Activated naive CD8-positive, alpha-beta T cell treated with anti-CD3 and anti-CD28 coated beads, Interleukin-2, amount 50 U/mL, for 24 hours (primary cell): ENCODE data around the gene EPB41L5.
"Not testable (repeated sequence)": the region's sequence is repeated elsewhere in the genome, so short reads cannot be mapped to it uniquely, and the experiment has no call there.

ENCODE experiments used
- ATAC-seq: fragments of 150-1000 bp; cut with Tn5 transposase; one replicate; pipeline ENCODE4 v1.10.0; 2021
- DNase-seq: peaks from one replicate; pipeline ENCODE4 v3.0.0; 2021
- H3K27ac Mint-ChIP-seq: one replicate; pipeline ENCODE4 v1.8.0; 2021; ENCODE audit warnings: mild to moderate bottlenecking, mixed read lengths
- H3K27me3 Mint-ChIP-seq: one replicate; pipeline ENCODE4 v1.8.0; 2021; ENCODE audit warnings: mixed read lengths
- H3K36me3 Mint-ChIP-seq: one replicate; pipeline ENCODE4 v1.8.0; 2021; ENCODE audit warnings: low read depth, mixed read lengths
- H3K4me1 Mint-ChIP-seq: one replicate; pipeline ENCODE4 v1.8.0; 2021; ENCODE audit warnings: mixed read lengths
- H3K4me3 Mint-ChIP-seq: one replicate; pipeline ENCODE4 v1.8.0; 2021; ENCODE audit warnings: mild to moderate bottlenecking, moderate library complexity, mixed read lengths
- H3K9me3 Mint-ChIP-seq: one replicate; pipeline ENCODE4 v1.8.0; 2021; ENCODE audit warnings: mixed read lengths

The EPB41L5 gene

GRCh38 chr2:120045775-120046174 is 32.9 kb downstream of the EPB41L5 start:
- not testable (repeated sequence) for H3K4me1 Mint-ChIP-seq, H3K27ac Mint-ChIP-seq, DNase-seq, ATAC-seq, H3K27me3 Mint-ChIP-seq, H3K4me3 Mint-ChIP-seq
- peaks cover 17% of the 10 kb centered on the region for H3K9me3 Mint-ChIP-seq
- H3K36me3 Mint-ChIP-seq: peaks cover 29% of the 10 kb centered on the region

- not testable (repeated sequence) for DNase-seq, H3K4me3 Mint-ChIP-seq, H3K27me3 Mint-ChIP-seq, H3K4me1 Mint-ChIP-seq, ATAC-seq, H3K27ac Mint-ChIP-seq
- H3K9me3 Mint-ChIP-seq: peaks cover 17% of the 10 kb centered on the region
- peaks cover 29% of the 10 kb centered on the region for H3K36me3 Mint-ChIP-seq
These were observed 33.4 kb downstream of the EPB41L5 start for GRCh38 chr2:120046252-120046651.

GRCh38 chr2:120052597-120052996 is 39.7 kb downstream of the EPB41L5 start:
- Mint-ChIP-seq H3K36me3 (peaks cover 45% of the 10 kb centered on the region), H3K4me1 (no peaks in the 10 kb centered on the region)

GRCh38 chr2:120053891-120054290 is 41.0 kb downstream of the EPB41L5 start:
- ATAC-seq: no peak
- no peaks in the 10 kb centered on the region for H3K4me1 Mint-ChIP-seq

More at GRCh38 chr2:120052597-120052996, 39.7 kb downstream of the EPB41L5 start:
- ATAC-seq (no peak), DNase-seq (no peak)
- Mint-ChIP-seq H3K9me3 (peaks cover 27% of the 10 kb centered on the region), H3K27ac (no peak overlapping the region), H3K4me3 (no peak overlapping the region), H3K27me3 (no peaks in the 10 kb centered on the region)

GRCh38 chr2:120059483-120059882 is 46.6 kb downstream of the EPB41L5 start:
- DNase-seq (no peak), ATAC-seq (no peak)
- Mint-ChIP-seq H3K4me3 (no peak overlapping the region), H3K9me3 (peaks cover 6% of the 10 kb centered on the region), H3K36me3 (peaks cover 8% of the 10 kb centered on the region), H3K4me1 (no peaks in the 10 kb centered on the region), H3K27ac (no peak overlapping the region), H3K27me3 (no peaks in the 10 kb centered on the region)

More at GRCh38 chr2:120053891-120054290, 41.0 kb downstream of the EPB41L5 start:
- Mint-ChIP-seq H3K4me3 (no peak overlapping the region), H3K9me3 (peaks cover 23% of the 10 kb centered on the region), H3K27ac (no peak overlapping the region), H3K27me3 (no peaks in the 10 kb centered on the region), H3K36me3 (peaks cover 37% of the 10 kb centered on the region)
- no peak for DNase-seq

- ATAC-seq: no peak
- DNase-seq: no peak
- Mint-ChIP-seq H3K4me1 (no peaks in the 10 kb centered on the region), H3K9me3 (peaks cover 6% of the 10 kb centered on the region), H3K4me3 (no peak overlapping the region), H3K36me3 (peaks cover 8% of the 10 kb centered on the region), H3K27ac (no peak overlapping the region), H3K27me3 (no peaks in the 10 kb centered on the region)
These were observed 47.3 kb downstream of the EPB41L5 start for GRCh38 chr2:120060088-120060623.

GRCh38 chr2:120064664-120065063 is 51.8 kb downstream of the EPB41L5 start:
- DNase-seq: no peak

GRCh38 chr2:120066800-120067547 is 54.1 kb downstream of the EPB41L5 start:
- no peak overlapping the region for H3K4me3 Mint-ChIP-seq
- H3K9me3 Mint-ChIP-seq: peaks cover 8% of the 10 kb centered on the region
- H3K36me3 Mint-ChIP-seq: no peaks in the 10 kb centered on the region
- no peak for ATAC-seq
- DNase-seq: no peak
- no peaks in the 10 kb centered on the region for H3K4me1 Mint-ChIP-seq
- no peaks in the 10 kb centered on the region for H3K27me3 Mint-ChIP-seq
- no peak overlapping the region for H3K27ac Mint-ChIP-seq

More at GRCh38 chr2:120064664-120065063, 51.8 kb downstream of the EPB41L5 start:
- ATAC-seq: no peak
- Mint-ChIP-seq H3K4me3 (no peak overlapping the region), H3K36me3 (no peaks in the 10 kb centered on the region), H3K4me1 (no peaks in the 10 kb centered on the region), H3K9me3 (no peaks in the 10 kb centered on the region), H3K27me3 (no peaks in the 10 kb centered on the region), H3K27ac (no peak overlapping the region)

- not testable (repeated sequence) for H3K4me3 Mint-ChIP-seq, H3K27me3 Mint-ChIP-seq, H3K27ac Mint-ChIP-seq, H3K4me1 Mint-ChIP-seq, DNase-seq, H3K9me3 Mint-ChIP-seq, H3K36me3 Mint-ChIP-seq, ATAC-seq
These were observed 55.3 kb downstream of the EPB41L5 start for GRCh38 chr2:120068040-120068658.

- Mint-ChIP-seq H3K27ac (no peak overlapping the region), H3K27me3 (no peaks in the 10 kb centered on the region), H3K4me3 (no peak overlapping the region), H3K9me3 (peaks cover 11% of the 10 kb centered on the region), H3K36me3 (peaks cover 11% of the 10 kb centered on the region), H3K4me1 (no peaks in the 10 kb centered on the region)
- DNase-seq (no peak), ATAC-seq (no peak)
These were observed 62.7 kb downstream of the EPB41L5 start for GRCh38 chr2:120075545-120075944.

- no peak overlapping the region for H3K4me3 Mint-ChIP-seq
- peaks cover 15% of the 10 kb centered on the region for H3K36me3 Mint-ChIP-seq
- H3K4me1 Mint-ChIP-seq: no peaks in the 10 kb centered on the region
- no peak for DNase-seq
- no peak for ATAC-seq
- H3K27ac Mint-ChIP-seq: no peak overlapping the region
- H3K27me3 Mint-ChIP-seq: no peaks in the 10 kb centered on the region
- peaks cover 3% of the 10 kb centered on the region for H3K9me3 Mint-ChIP-seq
These were observed 65.0 kb downstream of the EPB41L5 start for GRCh38 chr2:120077896-120078295.

- Mint-ChIP-seq H3K9me3 (peaks cover 3% of the 10 kb centered on the region), H3K27me3 (no peaks in the 10 kb centered on the region), H3K4me1 (no peaks in the 10 kb centered on the region), H3K36me3 (peaks cover 16% of the 10 kb centered on the region), H3K27ac (no peak overlapping the region), H3K4me3 (no peak overlapping the region)
- ATAC-seq (no peak), DNase-seq (no peak)
These were observed 66.8 kb downstream of the EPB41L5 start for GRCh38 chr2:120079647-120080046.

GRCh38 chr2:120091436-120091835 is 78.6 kb downstream of the EPB41L5 start:
- Mint-ChIP-seq H3K4me3 (no peak overlapping the region), H3K4me1 (no peaks in the 10 kb centered on the region), H3K27me3 (no peaks in the 10 kb centered on the region), H3K27ac (no peak overlapping the region), H3K36me3 (peaks cover 3% of the 10 kb centered on the region), H3K9me3 (no peaks in the 10 kb centered on the region)
- DNase-seq (no peak), ATAC-seq (no peak)

GRCh38 chr2:120094795-120095194 is 81.9 kb downstream of the EPB41L5 start:
- Mint-ChIP-seq H3K27ac (no peak overlapping the region), H3K4me1 (no peaks in the 10 kb centered on the region), H3K36me3 (peaks cover 4% of the 10 kb centered on the region), H3K27me3 (no peaks in the 10 kb centered on the region), H3K4me3 (no peak overlapping the region), H3K9me3 (no peaks in the 10 kb centered on the region)
- DNase-seq (no peak), ATAC-seq (no peak)

GRCh38 chr2:120100627-120101026 is 87.8 kb downstream of the EPB41L5 start:
- Mint-ChIP-seq H3K27ac (no peak overlapping the region), H3K36me3 (peaks cover 7% of the 10 kb centered on the region), H3K9me3 (no peaks in the 10 kb centered on the region), H3K4me1 (no peaks in the 10 kb centered on the region), H3K27me3 (no peaks in the 10 kb centered on the region), H3K4me3 (no peak overlapping the region)
- DNase-seq (no peak), ATAC-seq (no peak)
